COR-L47 (cell line): ENCODE results near the gene PCGF3.
A peak's percentile ranks its signal among the peaks of the same experiment; 100 is the strongest.
"Not testable (repeated sequence)": the region's sequence is repeated elsewhere in the genome, so short reads cannot be mapped to it uniquely, and the experiment has no call there.

Experiments used
- DNase-seq: peaks from one replicate; lab custom pipeline; 2025; lab: John Stamatoyannopoulos, UW

Gene PCGF3

DNA sequence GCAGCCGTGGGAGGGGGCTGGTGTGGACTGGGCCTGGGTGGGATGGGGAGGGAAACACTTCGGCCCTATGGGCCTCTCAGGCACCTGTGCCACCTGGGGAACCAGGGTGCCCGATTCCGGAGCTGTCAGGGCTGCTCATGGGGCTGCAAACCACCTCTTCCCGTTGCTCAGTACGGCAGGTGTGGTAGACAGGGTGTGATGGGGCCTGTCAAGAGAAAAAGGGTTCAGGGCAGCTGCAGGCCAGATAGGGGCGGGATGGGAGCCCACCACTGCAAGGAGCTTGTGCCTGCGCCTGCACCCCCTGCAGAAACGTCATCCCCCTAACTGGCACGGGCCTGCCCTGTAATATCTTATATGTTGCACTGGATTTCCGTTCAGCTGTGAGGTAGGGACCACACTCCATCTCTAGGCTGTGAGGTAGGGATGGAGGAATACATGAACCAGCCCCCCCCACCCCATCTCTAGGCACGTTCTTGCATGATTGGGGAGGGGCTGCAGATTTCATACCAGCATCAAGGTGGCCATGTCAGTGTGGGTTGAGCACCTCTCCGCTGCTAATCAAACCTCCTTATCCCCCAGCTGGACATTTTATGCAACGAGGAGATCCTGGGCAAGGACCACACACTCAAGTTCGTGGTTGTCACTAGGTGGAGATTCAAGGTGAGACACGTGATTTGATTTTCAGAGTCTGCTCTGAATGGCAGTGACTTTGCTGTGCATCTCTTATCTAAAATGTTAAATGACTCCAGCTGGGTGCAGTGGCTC lies 59.0 kb downstream of the PCGF3 start:
- no peak for DNase-seq

DNA sequence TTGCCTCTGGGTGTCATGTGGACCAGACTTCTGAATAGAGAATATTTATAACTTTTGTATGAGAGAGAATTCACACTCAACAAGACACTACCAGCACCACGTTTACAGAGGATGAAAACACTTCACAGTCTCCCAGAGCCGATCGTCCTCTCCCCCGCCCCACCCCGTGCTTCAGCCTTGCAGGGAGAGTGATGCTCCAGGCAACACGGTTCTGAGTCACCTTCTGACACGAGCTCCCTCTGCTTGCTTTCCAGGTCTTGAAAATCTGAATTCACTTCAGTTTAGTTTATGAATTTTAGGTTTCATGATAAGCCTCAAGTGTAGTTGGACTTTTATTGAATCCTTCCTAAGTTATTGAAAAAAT lies 60.5 kb downstream of the PCGF3 start:
- no peak for DNase-seq

DNA sequence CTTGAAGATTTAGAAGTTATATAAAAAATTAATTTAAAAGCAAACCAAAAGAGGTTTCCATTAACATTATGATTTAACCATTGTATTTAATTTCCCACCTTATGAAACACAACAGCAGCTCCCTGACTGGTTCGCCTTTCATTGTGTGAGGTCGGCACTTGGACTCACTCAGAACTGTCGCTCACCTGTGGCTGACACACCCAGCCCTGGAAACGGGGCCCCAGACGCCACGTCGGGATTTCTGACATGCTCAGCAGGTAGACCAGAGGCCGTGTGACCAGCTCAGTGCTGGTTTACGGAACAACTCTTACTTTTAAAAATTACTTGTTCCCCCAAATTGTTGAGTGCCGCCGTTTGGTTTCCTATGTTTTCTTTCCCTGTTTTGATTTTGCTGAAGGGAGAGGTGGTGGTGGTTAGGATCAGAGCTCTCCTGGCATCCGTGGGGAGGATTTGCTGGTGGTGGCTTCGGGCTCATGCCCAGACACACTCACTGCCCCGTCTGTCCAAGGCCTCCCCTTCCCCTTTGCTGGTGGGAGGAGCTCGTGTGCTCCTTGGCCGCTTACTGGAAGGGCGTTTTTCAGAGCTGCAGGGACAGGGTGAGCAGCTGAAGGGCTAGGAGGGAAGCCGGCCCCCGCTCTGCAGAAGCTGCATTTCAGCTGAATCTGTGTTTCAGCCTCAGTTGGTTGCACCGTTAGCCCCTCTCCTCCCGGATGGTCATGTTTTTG lies 61.1 kb downstream of the PCGF3 start:
- no peak for DNase-seq

DNA sequence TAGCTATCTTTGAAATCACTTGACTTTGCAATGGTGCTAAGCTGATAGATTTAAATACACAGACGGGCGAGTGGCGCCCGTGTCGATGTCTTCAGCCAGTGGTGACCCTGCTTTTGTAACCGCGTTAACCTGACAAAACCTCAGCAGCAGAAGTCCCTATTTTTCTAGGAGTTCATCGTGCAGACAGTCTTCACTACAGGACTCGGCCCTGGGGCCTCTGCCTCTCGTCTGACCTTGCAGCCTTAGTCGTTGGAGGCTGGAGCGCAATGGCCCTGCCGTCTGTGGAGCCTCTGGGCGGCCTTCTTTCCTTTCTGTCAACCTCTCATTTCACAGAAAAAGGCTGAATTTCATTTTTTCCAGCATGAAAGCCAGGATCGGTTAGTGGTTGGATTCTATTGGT lies 62.4 kb downstream of the PCGF3 start:
- no peak for DNase-seq

DNA sequence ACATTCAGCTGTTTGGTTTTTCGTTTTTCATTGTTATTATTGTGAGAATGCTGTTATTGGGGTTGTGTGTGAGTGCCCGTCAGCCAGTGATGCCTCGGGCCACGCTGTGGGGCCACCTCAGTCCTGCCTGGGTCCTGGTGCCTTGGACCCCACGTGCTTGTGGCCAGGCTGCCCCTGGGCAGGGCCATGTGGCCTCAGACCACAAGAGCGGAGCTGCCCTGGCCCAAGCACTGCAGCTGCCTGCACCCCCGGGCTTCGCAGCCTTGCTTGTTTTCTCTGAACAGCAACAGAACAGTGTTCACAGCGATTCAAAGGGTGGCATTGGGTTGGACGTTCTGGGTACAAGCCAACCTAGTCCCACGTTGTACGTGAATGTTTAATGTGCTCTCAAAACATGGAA lies 63.4 kb downstream of the PCGF3 start:
- no peak for DNase-seq

DNA sequence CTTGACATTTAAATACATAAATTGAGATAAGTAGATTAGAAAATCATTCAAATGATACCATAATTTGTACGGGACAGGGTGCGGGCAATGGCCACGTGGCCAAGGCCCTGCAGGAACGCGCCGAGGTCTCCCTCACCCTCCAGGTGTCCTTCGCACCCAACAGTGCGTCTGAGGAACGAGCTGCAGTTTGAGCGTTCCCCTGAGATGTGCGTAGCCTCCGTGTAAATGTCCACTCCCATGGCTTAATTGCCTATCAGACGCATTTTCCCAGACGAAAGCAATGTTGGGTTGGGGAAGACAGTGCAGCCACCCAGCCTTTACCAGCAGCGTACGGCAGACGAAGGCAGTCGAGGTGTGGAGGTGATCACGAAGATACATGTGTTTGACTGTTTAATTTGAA lies 63.9 kb downstream of the PCGF3 start:
- DNase-seq, result no peak

GRCh38 chr4:770022-770421 lies 64.4 kb downstream of the PCGF3 start:
- no peak for DNase-seq

- no peak for DNase-seq
Observed at GRCh38 chr4:771464-771863, 65.8 kb downstream of the PCGF3 start.

DNA sequence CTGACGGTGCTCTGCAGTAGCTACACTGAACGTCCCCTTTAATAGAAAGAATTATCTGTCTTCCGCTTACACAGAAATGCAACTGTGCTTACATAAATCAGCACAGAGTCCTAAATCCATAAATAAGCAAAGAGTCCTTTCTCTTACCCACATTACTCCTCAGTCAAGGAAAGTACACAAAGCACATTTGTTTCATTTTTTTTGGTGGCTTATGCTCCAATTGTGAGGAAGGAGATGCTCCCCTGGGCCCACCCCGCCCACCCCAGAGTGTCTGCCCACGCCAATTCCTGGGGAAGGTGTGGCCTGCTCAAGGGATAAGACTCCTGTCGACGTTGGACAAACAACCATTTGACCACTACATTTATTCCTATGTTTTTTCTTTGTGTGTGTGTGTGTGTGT lies 66.5 kb downstream of the PCGF3 start:
- DNase-seq, result no peak

DNA sequence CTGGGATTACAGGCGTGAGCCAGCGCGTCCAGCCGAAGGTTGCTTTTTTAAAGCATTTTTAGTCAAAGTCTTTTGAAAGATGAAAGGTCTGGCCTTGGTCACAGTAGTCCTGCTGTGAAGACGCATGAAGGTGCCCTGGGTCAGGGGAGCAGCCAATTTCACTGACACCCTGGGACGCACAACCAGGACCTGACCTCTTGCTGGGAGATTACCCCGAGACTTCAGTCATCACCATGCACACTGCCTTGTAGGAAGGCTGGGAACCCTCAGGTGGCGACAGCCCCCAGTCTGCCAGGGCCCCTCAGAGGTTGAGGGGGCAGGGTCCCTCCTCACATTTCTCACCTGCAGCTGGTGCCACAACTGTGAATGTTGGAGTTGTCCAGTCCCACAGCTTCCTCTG lies 67.1 kb downstream of the PCGF3 start:
- DNase-seq, result no peak

DNA sequence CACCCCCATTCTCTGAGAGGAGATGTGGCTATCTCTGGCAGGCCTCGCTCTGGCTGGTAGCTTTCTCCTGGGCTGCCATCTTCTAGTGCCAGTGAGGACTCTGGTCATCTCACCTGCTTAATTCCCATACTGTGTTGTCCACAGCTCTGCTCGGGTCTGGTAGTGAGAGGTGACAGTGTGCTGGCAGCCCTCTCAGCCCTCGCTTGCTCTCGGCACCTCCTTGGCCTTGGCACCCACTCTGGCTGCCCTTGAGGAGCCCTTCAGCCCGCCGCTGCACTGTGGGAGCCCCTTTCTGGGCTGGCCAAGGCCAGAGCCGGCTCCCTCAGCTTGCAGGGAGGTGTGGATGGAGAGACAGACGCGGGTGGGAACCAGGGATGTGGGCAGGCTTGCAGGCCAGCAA lies 67.6 kb downstream of the PCGF3 start:
- DNase-seq, result no peak

DNA sequence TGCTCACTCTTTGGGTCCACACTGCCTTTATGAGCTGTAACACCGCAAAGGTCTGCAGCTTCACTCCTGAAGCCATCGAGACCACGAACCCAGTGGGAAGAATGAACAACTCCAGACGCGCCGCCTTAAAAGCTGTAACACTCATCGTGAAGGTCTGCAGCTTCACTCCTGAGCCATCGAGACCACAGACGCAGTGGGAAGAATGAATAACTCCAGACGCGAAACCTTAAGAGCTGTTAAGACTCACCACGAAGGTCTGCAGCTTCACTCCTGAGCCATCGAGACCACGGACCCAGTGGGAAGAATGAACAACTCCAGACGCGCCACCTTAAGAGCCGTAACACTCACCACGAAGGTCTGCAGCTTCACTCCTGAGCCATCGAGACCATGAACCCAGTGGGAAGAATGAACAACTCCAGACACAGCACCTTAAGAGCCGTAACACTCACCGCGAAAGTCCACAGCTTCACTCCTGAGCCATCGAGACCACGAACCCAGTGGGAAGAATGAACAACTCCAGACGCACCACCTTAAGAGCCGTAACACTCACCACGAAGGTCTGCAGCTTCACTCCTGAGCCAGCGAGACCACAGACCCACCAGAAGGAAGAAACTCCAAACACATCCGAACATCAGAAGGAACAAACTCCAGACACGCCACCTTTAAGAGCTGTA lies 68.9 kb downstream of the PCGF3 start:
- not testable (repeated sequence) for DNase-seq

- not testable (repeated sequence) for DNase-seq
Observed at GRCh38 chr4:775485-775884, 69.9 kb downstream of the PCGF3 start.

DNA sequence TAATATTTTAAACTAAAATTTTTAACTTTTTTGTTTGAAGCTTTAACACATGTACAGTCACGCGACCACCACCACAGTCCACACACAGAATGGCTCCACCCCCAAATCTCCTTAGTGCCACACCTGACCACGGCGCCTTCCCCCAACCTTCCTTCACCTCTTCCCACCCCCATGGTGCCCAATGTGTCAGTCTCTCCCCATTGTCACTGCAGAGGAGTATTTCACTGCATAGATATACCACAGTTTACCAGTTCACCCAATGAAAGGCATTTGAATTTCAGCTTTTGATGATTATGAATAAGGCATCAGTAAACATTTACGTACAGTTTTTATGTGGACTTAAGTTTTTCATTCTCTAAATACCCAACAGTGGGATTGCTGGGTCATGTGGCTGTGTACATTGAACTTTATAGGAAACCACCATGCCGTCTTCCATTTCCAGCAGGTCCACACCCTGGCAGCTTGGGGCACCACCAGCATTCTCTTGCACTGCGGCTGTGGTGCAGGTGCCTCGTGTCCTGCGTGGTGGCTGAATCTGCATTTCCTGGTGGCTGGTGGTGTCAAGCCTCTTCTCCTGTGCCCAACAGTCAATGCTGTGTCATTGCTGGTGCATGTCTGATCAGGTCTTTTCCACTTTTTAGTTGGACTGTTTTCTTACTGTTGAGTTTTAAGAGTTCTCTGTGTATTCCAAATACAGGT lies 71.3 kb downstream of the PCGF3 start:
- DNase-seq, result no peak

- DNase-seq, result no peak
Observed at GRCh38 chr4:777520-778262, 72.1 kb downstream of the PCGF3 start.

- DNase-seq, result no peak
Observed at GRCh38 chr4:779555-779954, 73.9 kb downstream of the PCGF3 start.

- DNase-seq, result not testable (repeated sequence)
Observed at GRCh38 chr4:780255-780654, 74.6 kb downstream of the PCGF3 start.

DNA sequence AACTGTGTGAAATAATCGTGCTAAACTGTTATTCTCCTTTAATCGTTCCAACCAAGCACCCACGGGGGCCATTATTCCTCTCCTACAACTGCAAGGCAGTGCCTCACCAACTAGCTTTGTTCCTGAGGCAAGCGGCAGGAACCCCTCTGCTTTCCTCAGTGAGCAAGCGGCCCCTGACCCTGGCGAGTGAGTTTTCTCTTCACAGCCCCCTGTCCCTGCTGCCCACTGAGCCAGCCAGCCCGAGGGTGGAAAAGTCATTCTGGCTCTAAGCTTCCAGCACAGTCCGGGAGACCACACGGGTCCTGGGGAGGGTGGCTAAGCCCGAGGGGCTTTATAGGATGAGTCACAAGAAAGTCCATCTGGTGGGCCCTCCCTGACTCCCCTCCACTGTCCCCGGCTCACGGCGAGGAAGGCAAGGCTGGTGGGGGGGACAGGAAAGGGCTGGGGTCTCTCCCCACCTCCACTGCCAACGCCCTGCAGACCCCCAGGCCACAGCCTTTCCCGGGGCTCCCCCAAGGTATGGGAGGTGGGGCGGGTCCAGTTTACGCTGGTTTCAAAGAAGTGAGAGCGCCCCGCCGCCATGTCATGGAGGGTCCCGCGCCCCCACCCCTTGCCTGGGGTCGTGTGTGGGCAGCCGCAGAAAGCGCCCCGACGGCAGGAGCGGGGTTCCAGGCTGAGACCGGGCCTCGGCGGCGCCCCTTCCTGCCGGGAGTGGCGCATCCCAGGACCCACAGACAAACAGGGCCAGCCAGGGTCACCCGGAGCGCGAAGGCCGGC lies 75.3 kb downstream of the PCGF3 start:
- no peak for DNase-seq

GRCh38 chr4:781493-782216 lies 76.0 kb downstream of the PCGF3 start:
- peak; percentile 97 for DNase-seq
